Duodenal mucosa (tissue), 2 donors: ENCODE results near the gene SLC29A3.
"Not testable (repeated sequence)": the region's sequence is repeated elsewhere in the genome, so short reads cannot be mapped to it uniquely, and the experiment has no call there.

Source experiments
- H3K27ac ChIP-seq: one replicate; pipeline ENCODE4 v1.7.0; 2013; ENCODE audit warnings: low read depth, low read length
- H3K27me3 ChIP-seq, 2 donors: one replicate each; pipeline ENCODE4 v1.7.0; 2013; ENCODE audit warnings: low read length in 2 of 2, control low read depth in 1 of 2; ENCODE audit not compliant: insufficient read depth in 2 of 2, control insufficient read depth in 1 of 2
- H3K36me3 ChIP-seq, 2 donors: one replicate each; pipeline ENCODE4 v1.7.0; 2013; ENCODE audit warnings: low read length in 2 of 2, control low read depth in 1 of 2; ENCODE audit not compliant: insufficient read depth in 2 of 2, control insufficient read depth in 1 of 2
- H3K4me1 ChIP-seq, 2 donors: one replicate each; pipeline ENCODE4 v1.7.0; 2013; ENCODE audit warnings: low read length in 2 of 2, control low read depth in 1 of 2; ENCODE audit not compliant: insufficient read depth in 2 of 2, control insufficient read depth in 1 of 2
- H3K4me3 ChIP-seq, 2 donors: one replicate each; pipeline ENCODE4 v1.7.0; 2013; ENCODE audit warnings: low read length in 2 of 2, low read depth in 1 of 2
- H3K9ac ChIP-seq, 2 donors: one replicate each; pipeline ENCODE4 v1.7.0; 2013; ENCODE audit warnings: low read length in 2 of 2, low read depth in 1 of 2
- H3K9me3 ChIP-seq, 2 donors: one replicate each; pipeline ENCODE4 v1.7.0; 2013; ENCODE audit warnings: low read length in 2 of 2, control low read depth in 1 of 2; ENCODE audit not compliant: control insufficient read depth in 1 of 2

SLC29A3 gene

GRCh38 chr10:71319042-71319799 is at the start of gene SLC29A3:
Gene SLC29A3, plus strand, starts transcription at chr10:71319259. Its CDS starts 51 bp downstream, at chr10:71319310.
- no peaks in the 10 kb centered on the region for H3K27me3 ChIP-seq

GRCh38 chr10:71269301-71270288 is 49.5 kb upstream of the SLC29A3 start:
- no peaks in the 10 kb centered on the region for H3K9me3 ChIP-seq
- no peak overlapping the region for H3K9ac ChIP-seq
- no peaks in the 10 kb centered on the region for H3K27me3 ChIP-seq
- peaks cover 0 to 8% of the 10 kb centered on the region in 2 donors for H3K4me1 ChIP-seq
- no peaks in the 10 kb centered on the region for H3K36me3 ChIP-seq
- no peak overlapping the region for H3K4me3 ChIP-seq
- H3K27ac ChIP-seq = no peak overlapping the region

More at GRCh38 chr10:71319042-71319799, at the start of gene SLC29A3:
- H3K27ac ChIP-seq = no peak within 1 kb of the TSS
- H3K4me1 ChIP-seq = peaks cover 8 to 11% of the 10 kb centered on the region in 2 donors
- H3K36me3 ChIP-seq = peaks cover 0 to 8% of the 10 kb centered on the region in 2 donors
- peak within 1 kb of the TSS; percentile 69 to 78 for H3K4me3 ChIP-seq
- no peaks in the 10 kb centered on the region for H3K9me3 ChIP-seq
- peak within 1 kb of the TSS; percentile 53 to 73 for H3K9ac ChIP-seq

GRCh38 chr10:71270301-71271220 is 48.5 kb upstream of the SLC29A3 start:
- H3K27ac ChIP-seq = no peak overlapping the region
- no peaks in the 10 kb centered on the region for H3K27me3 ChIP-seq
- H3K9me3 ChIP-seq = no peaks in the 10 kb centered on the region
- peaks cover 0 to 7% of the 10 kb centered on the region in 2 donors for H3K4me1 ChIP-seq
- H3K9ac ChIP-seq = no peak overlapping the region
- H3K4me3 ChIP-seq = no peak overlapping the region
- H3K36me3 ChIP-seq = no peaks in the 10 kb centered on the region

- no peaks in the 10 kb centered on the region for H3K27me3 ChIP-seq
- H3K9me3 ChIP-seq = no peaks in the 10 kb centered on the region
- no peak overlapping the region for H3K27ac ChIP-seq
- no peak overlapping the region for H3K9ac ChIP-seq
- no peaks in the 10 kb centered on the region for H3K36me3 ChIP-seq
- H3K4me3 ChIP-seq = no peak overlapping the region
- H3K4me1 ChIP-seq = no peaks in the 10 kb centered on the region
Measured at GRCh38 chr10:71271662-71272055, 47.4 kb upstream of the SLC29A3 start.

- H3K9me3 ChIP-seq = no peaks in the 10 kb centered on the region
- no peak overlapping the region for H3K9ac ChIP-seq
- H3K27me3 ChIP-seq = no peaks in the 10 kb centered on the region
- no peaks in the 10 kb centered on the region for H3K4me1 ChIP-seq
- no peak overlapping the region for H3K4me3 ChIP-seq
- no peak overlapping the region for H3K27ac ChIP-seq
- H3K36me3 ChIP-seq = no peaks in the 10 kb centered on the region
Measured at GRCh38 chr10:71272056-71272771, 46.8 kb upstream of the SLC29A3 start.

GRCh38 chr10:71272974-71273373 is 46.1 kb upstream of the SLC29A3 start:
- not testable (repeated sequence) for H3K9ac ChIP-seq, H3K4me1 ChIP-seq, H3K4me3 ChIP-seq, H3K27ac ChIP-seq, H3K9me3 ChIP-seq, H3K27me3 ChIP-seq, H3K36me3 ChIP-seq

- Histone ChIP-seq H3K9ac (no peak overlapping the region), H3K9me3 (no peaks in the 10 kb centered on the region), H3K27me3 (no peaks in the 10 kb centered on the region), H3K4me3 (no peak overlapping the region), H3K27ac (no peak overlapping the region), H3K4me1 (peaks cover 0 to 3% of the 10 kb centered on the region in 2 donors), H3K36me3 (no peaks in the 10 kb centered on the region)
Measured at GRCh38 chr10:71273506-71273905, 45.6 kb upstream of the SLC29A3 start.

GRCh38 chr10:71274901-71275796 is 43.9 kb upstream of the SLC29A3 start:
- no peak overlapping the region for H3K27ac ChIP-seq
- no peak overlapping the region for H3K4me3 ChIP-seq
- H3K27me3 ChIP-seq = no peaks in the 10 kb centered on the region
- H3K9ac ChIP-seq = no peak overlapping the region
- H3K4me1 ChIP-seq = peaks cover 0 to 3% of the 10 kb centered on the region in 2 donors
- no peaks in the 10 kb centered on the region for H3K9me3 ChIP-seq
- H3K36me3 ChIP-seq = no peaks in the 10 kb centered on the region
